Dedifferentiated amniotic fluid mesenchymal stem cell (primary cell): Measurements from ENCODE around the gene DCC.

Source experiments
- DNase-seq: peaks from one replicate; pipeline ENCODE4 v3.0.0-alpha.2; 2016; ENCODE audit errors: extremely low spot score

DCC gene

GRCh38 chr18:52920665-52921064 is 580.7 kb downstream of the DCC start:
- DNase-seq, result no peak

- DNase-seq, result no peak
Observed at GRCh38 chr18:52933356-52933755, 593.4 kb downstream of the DCC start.

- DNase-seq, result peak; percentile 33
Observed at GRCh38 chr18:52936931-52937330, 596.9 kb downstream of the DCC start.

- DNase-seq, result no peak
Observed at GRCh38 chr18:52937840-52938239, 597.8 kb downstream of the DCC start.

GRCh38 chr18:52945552-52945951 is 605.6 kb downstream of the DCC start:
- no peak for DNase-seq

GRCh38 chr18:52948868-52949444 is 609.0 kb downstream of the DCC start:
- DNase-seq, result no peak

- no peak for DNase-seq
Observed at GRCh38 chr18:52950155-52950554, 610.2 kb downstream of the DCC start.

- no peak for DNase-seq
Observed at GRCh38 chr18:52953387-52953786, 613.4 kb downstream of the DCC start.

GRCh38 chr18:52963481-52963880 is 623.5 kb downstream of the DCC start:
- DNase-seq, result no peak

GRCh38 chr18:52970686-52971085 is 630.7 kb downstream of the DCC start:
- no peak for DNase-seq

- DNase-seq, result no peak
Observed at GRCh38 chr18:52971097-52971496, 631.1 kb downstream of the DCC start.

GRCh38 chr18:52979892-52980291 is 639.9 kb downstream of the DCC start:
- DNase-seq, result no peak

GRCh38 chr18:52991246-52991645 is 651.2 kb downstream of the DCC start:
- DNase-seq, result no peak

GRCh38 chr18:52992041-52992440 is 652.0 kb downstream of the DCC start:
- DNase-seq, result no peak

- no peak for DNase-seq
Observed at GRCh38 chr18:52995875-52996274, 655.9 kb downstream of the DCC start.

- DNase-seq, result no peak
Observed at GRCh38 chr18:52999633-53000032, 659.6 kb downstream of the DCC start.

- no peak for DNase-seq
Observed at GRCh38 chr18:53004798-53005197, 664.8 kb downstream of the DCC start.

- DNase-seq, result no peak
Observed at GRCh38 chr18:53018791-53019190, 678.8 kb downstream of the DCC start.

GRCh38 chr18:53025247-53025646 is 685.2 kb downstream of the DCC start:
- DNase-seq, result no peak

GRCh38 chr18:53028565-53028964 is 688.6 kb downstream of the DCC start:
- no peak for DNase-seq

- DNase-seq, result no peak
Observed at GRCh38 chr18:53033128-53033527, 693.1 kb downstream of the DCC start.

- no peak for DNase-seq
Observed at GRCh38 chr18:53038608-53039007, 698.6 kb downstream of the DCC start.

GRCh38 chr18:53040286-53040685 is 700.3 kb downstream of the DCC start:
- DNase-seq, result no peak

- no peak for DNase-seq
Observed at GRCh38 chr18:53056064-53056463, 716.1 kb downstream of the DCC start.
